CD14-positive monocyte (primary cell): ENCODE measurements around the gene FOXJ3. TPM values are rescaled to one million over a fixed set of nuclear protein-coding genes. Genes with fewer than 3 reads are reported as not detected.

Source experiments
- DNase-seq, 3 donors: peaks; one replicate each; pipeline ENCODE4 v3.0.0-alpha.2; 2011 to 2022
- H2AFZ ChIP-seq: 2 replicates; pipeline ENCODE4 v1.6.0; 2012; ENCODE audit warnings: mild to moderate bottlenecking, low read depth, low read length, inconsistent platforms; ENCODE audit not compliant: insufficient read depth, poor library complexity, severe bottlenecking
- H3K27ac ChIP-seq, 2 donors: 1 replicate in 1 of 2; 2 replicates in 1 of 2; pipeline ENCODE4 v1.5.1; 2012 to 2013; ENCODE audit warnings: low read length in 2 of 2, control low read depth in 1 of 2, inconsistent platforms in 1 of 2, low read depth in 1 of 2, mild to moderate bottlenecking in 1 of 2
- H3K27me3 ChIP-seq, 2 donors: one replicate each; pipeline versions ENCODE4 v1.6.0 to v1.6.1; 2011 to 2013; ENCODE audit warnings: low read length in 2 of 2; ENCODE audit not compliant: control insufficient read depth in 2 of 2, insufficient read depth in 2 of 2
- H3K36me3 ChIP-seq, 2 donors: replicated peaks in 1 of 2; 1 replicate in 1 of 2; 2 replicates in 1 of 2; pipeline versions ENCODE4 v1.5.1 to v1.6.1; 2012 to 2013; ENCODE audit warnings: low read length in 2 of 2, control low read depth in 1 of 2, inconsistent platforms in 1 of 2, mild to moderate bottlenecking in 1 of 2; ENCODE audit not compliant: insufficient read depth in 2 of 2, control insufficient read depth in 1 of 2
- H3K4me1 ChIP-seq, 2 donors: 1 replicate in 1 of 2; 2 replicates in 1 of 2; pipeline versions ENCODE4 v1.5.1 to v1.6.1; 2012 to 2013; ENCODE audit warnings: low read length in 2 of 2, control low read depth in 1 of 2, inconsistent platforms in 1 of 2, mild to moderate bottlenecking in 1 of 2, moderate library complexity in 1 of 2; ENCODE audit not compliant: insufficient read depth in 2 of 2, control insufficient read depth in 1 of 2
- H3K4me2 ChIP-seq: replicated peaks from 2 replicates; pipeline ENCODE3; 2012; ENCODE audit warnings: low read length, moderate library complexity, mild to moderate bottlenecking; ENCODE audit not compliant: poor library complexity, severe bottlenecking; ENCODE audit errors: extremely low read depth
- H3K4me3 ChIP-seq, 3 experiments: fragments of 200-600 bp in 1 of 3; sonication (generic) in 1 of 3; replicated peaks in 1 of 3; 1 replicate in 2 of 3; 2 replicates in 1 of 3; pipeline ENCODE4 v1.5.1; 2011 to 2013; ENCODE audit warnings: low read length in 3 of 3, mild to moderate bottlenecking in 3 of 3, control low read depth in 2 of 3, low read depth in 2 of 3, inconsistent platforms in 1 of 3, moderate library complexity in 1 of 3
- H3K79me2 ChIP-seq: 2 replicates; pipeline ENCODE4 v1.6.0; 2012; ENCODE audit warnings: mild to moderate bottlenecking, control low read depth, inconsistent platforms, low read length, moderate library complexity; ENCODE audit not compliant: insufficient read depth
- H3K9ac ChIP-seq: 2 replicates; pipeline ENCODE4 v1.6.0; 2017; ENCODE audit warnings: low read length, mild to moderate bottlenecking; ENCODE audit not compliant: insufficient read depth, poor library complexity, severe bottlenecking
- H3K9me3 ChIP-seq, 2 donors: replicated peaks in 1 of 2; 1 replicate in 1 of 2; 2 replicates in 1 of 2; pipeline versions ENCODE4 v1.5.1 to v1.6.1; 2012 to 2013; ENCODE audit warnings: low read length in 2 of 2, control low read depth in 1 of 2; ENCODE audit not compliant: control insufficient read depth in 1 of 2, insufficient read depth in 1 of 2
- H4K20me1 ChIP-seq: 2 replicates; pipeline ENCODE4 v1.6.0; 2012; ENCODE audit warnings: mild to moderate bottlenecking, low read length, control low read depth, moderate library complexity; ENCODE audit not compliant: insufficient read depth
- H3K27ac Mint-ChIP-seq, 7 donors: one replicate each; pipeline ENCODE4 v1.8.0; 2020; ENCODE audit warnings: mild to moderate bottlenecking in 7 of 7, mixed read lengths in 7 of 7, moderate library complexity in 6 of 7, inconsistent platforms in 2 of 7
- H3K27me3 Mint-ChIP-seq, 3 donors: one replicate each; pipeline ENCODE4 v1.8.0; 2021 to 2022; ENCODE audit warnings: low read depth in 3 of 3, mild to moderate bottlenecking in 3 of 3, mixed read lengths in 3 of 3, moderate library complexity in 3 of 3, inconsistent platforms in 1 of 3
- H3K36me3 Mint-ChIP-seq, 2 donors: one replicate each; pipeline ENCODE4 v1.8.0; 2020; ENCODE audit warnings: mixed read lengths in 2 of 2, inconsistent platforms in 1 of 2, mild to moderate bottlenecking in 1 of 2
- H3K4me1 Mint-ChIP-seq: one replicate; pipeline ENCODE4 v1.8.0; 2020; ENCODE audit warnings: mild to moderate bottlenecking, mixed read lengths
- H3K4me3 Mint-ChIP-seq, 2 donors: one replicate each; pipeline ENCODE4 v1.8.0; 2020; ENCODE audit warnings: mild to moderate bottlenecking in 2 of 2, mixed read lengths in 2 of 2, moderate library complexity in 1 of 2
- H3K9me3 Mint-ChIP-seq, 7 donors: one replicate each; pipeline ENCODE4 v1.8.0; 2020 to 2022; ENCODE audit warnings: mixed read lengths in 7 of 7, mild to moderate bottlenecking in 6 of 7, moderate library complexity in 6 of 7, inconsistent platforms in 2 of 7
- WGBS: methylation state at CpG from one replicate; pipeline ENCODE4 v1.1.5; 2013; ENCODE audit warnings: missing lambda C conversion rate; ENCODE audit not compliant: insufficient coverage; 5-methylcytosine and 5-hydroxymethylcytosine counted together
- intact Hi-C, 2 donors: fragments of 100-400 bp; cut with micrococcal nuclease; formaldehyde crosslinking; loops; one replicate each; pipeline versions ENCODE4 v1.15.0 to v1.15.1; 2023
- polyA plus RNA-seq, 3 donors: library from polyadenylated mRNA; depleted of rRNA in 1 of 3; unstranded in 2 of 3; stranded (reverse) in 1 of 3; fragments of 300-500 nt in 2 of 3; fragments of >200 nt in 1 of 3; fragmentation: Illumina TruSeq in 2 of 3; gene quantifications; 1 replicate in 2 of 3; 2 replicates in 1 of 3; pipeline ENCODE4 v1.2.3, GENCODE V29; 2012 to 2021
- TF ChIP-seq, protein P1 (sequence below): fragments of 200-600 bp; IDR thresholded peaks from one replicate; pipeline ENCODE4 v1.8.0; 2022; ENCODE audit warnings: antibody characterized with exemption, mild to moderate bottlenecking

Gene FOXJ3
- polyA plus RNA-seq, 3 donors, result 10.2 to 18.5 (median 18.4) TPM

DNA sequence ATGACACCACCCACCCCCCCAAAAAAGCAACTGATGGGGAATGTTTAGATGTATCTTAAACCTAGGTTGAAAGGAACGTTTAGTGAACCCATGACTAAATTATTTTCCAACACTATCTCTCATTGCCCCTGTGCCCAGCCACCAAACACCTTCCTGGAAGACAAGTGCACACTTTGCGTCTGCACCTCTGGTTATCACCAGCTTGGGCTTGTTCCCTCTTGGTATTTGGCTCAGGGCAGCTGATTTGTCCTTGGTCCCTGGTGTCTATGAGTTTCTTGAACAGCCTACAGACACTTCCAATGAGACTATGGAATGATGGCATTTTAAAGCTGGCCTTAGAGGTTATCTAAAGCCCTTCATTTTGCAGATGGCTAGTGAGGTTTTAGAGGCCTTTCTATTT, 30.1 kb upstream of the FOXJ3 start:
- Mint-ChIP-seq H3K27me3 (peaks cover 2 to 5% (median 3%) of the 10 kb centered on the region in 3 donors), H3K36me3 (no peaks in the 10 kb centered on the region), H3K4me1 (no peaks in the 10 kb centered on the region), H3K9me3 (peaks cover 0 to 4% (median 0%) of the 10 kb centered on the region in 7 donors), H3K27ac (no peak overlapping the region), H3K4me3 (no peak overlapping the region)
- Histone ChIP-seq H3K9ac (no peak overlapping the region), H3K27me3 (peaks cover 0 to 3% of the 10 kb centered on the region in 2 donors), H3K27ac (no peak overlapping the region), H3K9me3 (no peaks in the 10 kb centered on the region), H3K36me3 (no peaks in the 10 kb centered on the region), H4K20me1 (no peaks in the 10 kb centered on the region), H3K79me2 (no peaks in the 10 kb centered on the region), H3K4me2 (no peak overlapping the region), H3K4me1 (no peaks in the 10 kb centered on the region), H3K4me3 (no peak overlapping the region), H2AFZ (no peak overlapping the region)
- no peak for DNase-seq
- 100% methylated on average over 1 of the region's 2 CpGs for WGBS
- TF ChIP-seq, protein P1, sequence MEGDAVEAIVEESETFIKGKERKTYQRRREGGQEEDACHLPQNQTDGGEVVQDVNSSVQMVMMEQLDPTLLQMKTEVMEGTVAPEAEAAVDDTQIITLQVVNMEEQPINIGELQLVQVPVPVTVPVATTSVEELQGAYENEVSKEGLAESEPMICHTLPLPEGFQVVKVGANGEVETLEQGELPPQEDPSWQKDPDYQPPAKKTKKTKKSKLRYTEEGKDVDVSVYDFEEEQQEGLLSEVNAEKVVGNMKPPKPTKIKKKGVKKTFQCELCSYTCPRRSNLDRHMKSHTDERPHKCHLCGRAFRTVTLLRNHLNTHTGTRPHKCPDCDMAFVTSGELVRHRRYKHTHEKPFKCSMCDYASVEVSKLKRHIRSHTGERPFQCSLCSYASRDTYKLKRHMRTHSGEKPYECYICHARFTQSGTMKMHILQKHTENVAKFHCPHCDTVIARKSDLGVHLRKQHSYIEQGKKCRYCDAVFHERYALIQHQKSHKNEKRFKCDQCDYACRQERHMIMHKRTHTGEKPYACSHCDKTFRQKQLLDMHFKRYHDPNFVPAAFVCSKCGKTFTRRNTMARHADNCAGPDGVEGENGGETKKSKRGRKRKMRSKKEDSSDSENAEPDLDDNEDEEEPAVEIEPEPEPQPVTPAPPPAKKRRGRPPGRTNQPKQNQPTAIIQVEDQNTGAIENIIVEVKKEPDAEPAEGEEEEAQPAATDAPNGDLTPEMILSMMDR, result no peak
- intact Hi-C loops, result no loop called here

DNA sequence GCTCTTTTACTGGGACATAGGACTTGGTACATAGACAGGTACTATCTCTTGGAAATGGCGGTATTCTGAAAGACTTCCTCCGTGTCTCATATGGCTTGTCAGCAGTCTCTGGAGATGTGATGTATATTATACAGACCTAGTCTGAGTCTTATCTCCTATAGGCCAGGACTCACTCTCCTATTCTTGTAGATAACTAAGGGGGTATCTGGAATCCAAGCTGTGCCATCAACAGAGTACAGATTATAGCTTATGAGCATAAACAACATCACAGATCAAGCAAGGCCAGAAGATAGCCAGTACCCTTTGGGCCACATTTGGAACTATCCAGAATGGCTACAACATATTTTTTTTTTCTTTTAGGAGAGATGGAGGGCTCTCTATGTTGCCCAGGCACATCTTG, 29.5 kb upstream of the FOXJ3 start:
- peaks cover 0 to 3% of the 10 kb centered on the region in 2 donors for H3K27me3 ChIP-seq
- H3K36me3 Mint-ChIP-seq, result no peaks in the 10 kb centered on the region
- DNase-seq, result no peak
- no peaks in the 10 kb centered on the region for H3K36me3 ChIP-seq
- H4K20me1 ChIP-seq, result no peaks in the 10 kb centered on the region
- no peaks in the 10 kb centered on the region for H3K79me2 ChIP-seq
- no peak overlapping the region for H3K27ac ChIP-seq
- WGBS, result no CpG with 5 or more reads among the region's 2 CpGs
- peaks cover 0 to 4% (median 0%) of the 10 kb centered on the region in 7 donors for H3K9me3 Mint-ChIP-seq
- peaks cover 2 to 5% (median 3%) of the 10 kb centered on the region in 3 donors for H3K27me3 Mint-ChIP-seq
- TF ChIP-seq, protein P1, result no peak
- H3K4me3 ChIP-seq, result no peak overlapping the region
- H3K4me2 ChIP-seq, result no peak overlapping the region
- H3K9ac ChIP-seq, result no peak overlapping the region
- intact Hi-C loops, result no loop called here
- H2AFZ ChIP-seq, result no peak overlapping the region
- H3K4me3 Mint-ChIP-seq, result no peak overlapping the region
- no peak overlapping the region for H3K27ac Mint-ChIP-seq
- H3K9me3 ChIP-seq, result no peaks in the 10 kb centered on the region
- no peaks in the 10 kb centered on the region for H3K4me1 ChIP-seq
- no peaks in the 10 kb centered on the region for H3K4me1 Mint-ChIP-seq
